ENCODE results near the gene CCDC169. TPM values are rescaled to one million over a fixed set of nuclear protein-coding genes. Genes with fewer than 3 reads are reported as not detected.

Gene CCDC169
- total and polyA plus RNA-seq, 3 donors from 2014 or later, result 37.0 to 174 (median 74.1) TPM

DNA sequence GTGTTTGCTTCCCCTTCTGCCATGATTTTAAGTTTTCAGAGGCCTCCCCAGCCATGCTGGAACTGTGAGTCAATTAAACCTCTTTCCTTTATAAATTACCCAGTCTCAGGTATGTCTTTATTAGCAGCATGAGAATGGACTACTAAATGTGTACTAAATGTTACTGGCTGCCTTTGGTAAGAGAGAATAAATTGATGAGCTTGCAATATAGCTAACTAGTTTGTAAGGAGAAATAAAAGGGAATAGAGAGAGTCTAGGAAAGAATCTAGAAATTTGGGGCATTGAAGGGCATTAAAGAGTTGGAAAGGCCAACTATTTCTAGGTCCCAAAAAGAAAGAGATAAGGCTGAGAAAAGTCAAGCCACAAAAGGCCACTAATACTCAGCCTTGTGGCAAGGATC, 77.7 kb downstream of the CCDC169 start:
- DNase-seq, result no peak
- H3K4me1 ChIP-seq, result no peaks in the 10 kb centered on the region
- H3K36me3 ChIP-seq (ENCODE audit: low read depth, missing control alignments), result no peaks in the 10 kb centered on the region
- no peaks in the 10 kb centered on the region for H3K27me3 ChIP-seq
- no peaks in the 10 kb centered on the region for H3K9me3 ChIP-seq
- H3K27ac ChIP-seq, result no peak overlapping the region
- no peak for TF ChIP-seq POLR2A (IDR thresholded peaks at IDR 0.05)
- TF ChIP-seq, protein P1, sequence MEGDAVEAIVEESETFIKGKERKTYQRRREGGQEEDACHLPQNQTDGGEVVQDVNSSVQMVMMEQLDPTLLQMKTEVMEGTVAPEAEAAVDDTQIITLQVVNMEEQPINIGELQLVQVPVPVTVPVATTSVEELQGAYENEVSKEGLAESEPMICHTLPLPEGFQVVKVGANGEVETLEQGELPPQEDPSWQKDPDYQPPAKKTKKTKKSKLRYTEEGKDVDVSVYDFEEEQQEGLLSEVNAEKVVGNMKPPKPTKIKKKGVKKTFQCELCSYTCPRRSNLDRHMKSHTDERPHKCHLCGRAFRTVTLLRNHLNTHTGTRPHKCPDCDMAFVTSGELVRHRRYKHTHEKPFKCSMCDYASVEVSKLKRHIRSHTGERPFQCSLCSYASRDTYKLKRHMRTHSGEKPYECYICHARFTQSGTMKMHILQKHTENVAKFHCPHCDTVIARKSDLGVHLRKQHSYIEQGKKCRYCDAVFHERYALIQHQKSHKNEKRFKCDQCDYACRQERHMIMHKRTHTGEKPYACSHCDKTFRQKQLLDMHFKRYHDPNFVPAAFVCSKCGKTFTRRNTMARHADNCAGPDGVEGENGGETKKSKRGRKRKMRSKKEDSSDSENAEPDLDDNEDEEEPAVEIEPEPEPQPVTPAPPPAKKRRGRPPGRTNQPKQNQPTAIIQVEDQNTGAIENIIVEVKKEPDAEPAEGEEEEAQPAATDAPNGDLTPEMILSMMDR (IDR thresholded peaks at IDR 0.05), result no peak
- H3K4me3 ChIP-seq, result no peak overlapping the region
- intact Hi-C loops (cut with DNase I; ENCODE audit: low total_unique reads), result no loop called here

DNA sequence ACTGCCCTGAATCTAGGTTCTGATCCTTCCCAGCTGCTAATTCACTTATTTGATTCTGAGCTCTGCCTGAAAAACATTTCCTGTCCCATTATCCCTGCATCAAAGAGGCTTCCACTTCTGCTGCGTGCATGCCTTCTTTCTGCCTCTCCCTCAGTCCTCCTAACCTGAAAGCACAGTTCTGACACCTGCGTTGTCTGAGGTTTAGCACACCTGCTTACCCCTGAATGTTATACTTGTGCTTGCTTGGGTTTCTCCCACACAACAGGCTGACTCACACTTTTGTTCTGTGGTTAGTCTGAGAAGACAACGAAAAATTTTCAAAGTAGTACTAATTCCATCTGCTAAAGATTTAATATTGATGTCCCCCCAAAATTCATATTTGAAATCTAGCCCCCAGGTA, 80.2 kb downstream of the CCDC169 start:
- intact Hi-C loops (cut with DNase I; ENCODE audit: low total_unique reads), result no loop called here
- no peak for DNase-seq
- TF ChIP-seq, protein P1 (IDR thresholded peaks at IDR 0.05), result no peak
- TF ChIP-seq POLR2A (IDR thresholded peaks at IDR 0.05), result no peak
- Histone ChIP-seq H3K27ac (no peak overlapping the region), H3K9me3 (no peaks in the 10 kb centered on the region), H3K4me3 (no peak overlapping the region), H3K36me3 (ENCODE audit: low read depth, missing control alignments) (no peaks in the 10 kb centered on the region), H3K4me1 (no peaks in the 10 kb centered on the region), H3K27me3 (no peaks in the 10 kb centered on the region)
- WGBS, 2 donors, result 89% methylated on average over 3 of the region's 3 CpGs

DNA sequence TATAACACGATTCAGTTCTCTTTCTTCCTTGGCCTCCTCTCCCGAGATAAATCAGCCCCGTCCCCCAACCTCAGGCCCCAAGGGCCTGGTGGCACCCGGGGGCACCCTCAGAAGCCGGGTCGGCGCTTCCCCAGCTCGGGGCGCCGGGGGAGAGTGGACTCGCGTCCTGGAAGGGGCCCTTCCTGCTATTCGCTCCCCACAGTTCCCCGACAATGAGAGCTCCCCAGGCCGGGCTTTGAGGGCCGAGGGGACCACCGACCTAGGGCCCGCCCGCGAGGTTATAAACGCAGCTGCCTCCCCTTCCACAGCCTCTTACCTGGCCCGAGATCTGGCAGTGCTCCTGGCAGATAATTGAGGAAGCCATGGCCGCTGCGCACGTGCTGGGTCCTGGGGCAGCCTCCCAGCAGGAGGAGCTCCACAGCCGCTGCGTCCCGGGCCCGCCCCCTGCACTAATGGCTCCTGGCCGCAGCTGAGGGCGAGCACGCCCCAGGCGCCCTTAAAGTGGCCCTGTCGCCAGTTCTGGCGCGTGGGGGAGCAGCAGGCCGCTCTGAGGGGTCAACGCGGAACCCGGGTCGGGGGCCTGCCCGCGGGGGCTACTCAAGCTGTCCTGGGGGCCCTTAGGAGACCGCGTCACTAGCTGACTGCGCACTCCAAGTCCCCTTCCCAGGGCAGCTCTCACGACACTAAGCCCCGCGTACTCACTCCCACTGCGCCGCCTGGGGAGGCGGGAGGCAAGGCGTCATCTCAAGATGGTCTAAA, 83.3 kb downstream of the CCDC169 start, which contains the start of gene SOHLH2:
Gene SOHLH2, minus strand, starts transcription at position 394 of the 759 bp plus-strand sequence. Its CDS starts 30 bp downstream, at position 364.
- Histone ChIP-seq H3K27ac (no peak within 1 kb of the TSS), H3K36me3 (ENCODE audit: low read depth, missing control alignments) (no peaks in the 10 kb centered on the region), H3K27me3 (no peaks in the 10 kb centered on the region), H3K4me1 (no peaks in the 10 kb centered on the region), H3K9me3 (no peaks in the 10 kb centered on the region), H3K4me3 (peak within 1 kb of the TSS; percentile 36 to 52)
- no peak for TF ChIP-seq POLR2A (IDR thresholded peaks at IDR 0.05)
- TF ChIP-seq, protein P1 (IDR thresholded peaks at IDR 0.05), result no peak
- DNase-seq, result peak; percentile 22
- WGBS, 2 donors, result 74 to 84% methylated on average over 25 to 48 of the region's 53 CpGs
- intact Hi-C loops (cut with DNase I; ENCODE audit: low total_unique reads), result no loop called here

DNA sequence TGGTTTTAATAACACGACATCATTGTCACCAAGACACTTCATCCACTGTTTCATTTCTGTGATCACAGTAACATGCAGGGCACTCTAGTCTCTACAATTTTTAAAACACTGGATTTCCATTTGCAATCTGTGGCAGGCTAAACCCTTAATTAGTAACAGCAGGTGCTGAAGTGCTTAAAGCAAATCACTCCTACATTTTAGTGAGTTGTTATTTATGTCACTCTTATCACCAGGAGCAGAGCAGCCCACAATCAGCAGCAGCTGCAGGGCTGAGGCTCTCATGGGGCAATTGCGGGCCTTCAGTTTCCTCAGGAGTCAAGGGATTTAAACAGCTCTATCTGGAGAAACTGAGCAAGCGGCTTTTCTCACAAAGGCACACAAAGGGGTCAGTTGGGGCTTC, 84.8 kb downstream of the CCDC169 start:
- intact Hi-C loops (cut with DNase I; ENCODE audit: low total_unique reads), result no loop called here
- Histone ChIP-seq H3K27me3 (no peaks in the 10 kb centered on the region), H3K9me3 (no peaks in the 10 kb centered on the region), H3K4me1 (no peaks in the 10 kb centered on the region), H3K36me3 (ENCODE audit: low read depth, missing control alignments) (no peaks in the 10 kb centered on the region), H3K27ac (no peak overlapping the region), H3K4me3 (no peak overlapping the region)
- WGBS, 2 donors, result 44 to 45% methylated on average over 3 of the region's 3 CpGs
- TF ChIP-seq, protein P1 (IDR thresholded peaks at IDR 0.05), result no peak
- TF ChIP-seq POLR2A (IDR thresholded peaks at IDR 0.05), result no peak
- no peak for DNase-seq

DNA sequence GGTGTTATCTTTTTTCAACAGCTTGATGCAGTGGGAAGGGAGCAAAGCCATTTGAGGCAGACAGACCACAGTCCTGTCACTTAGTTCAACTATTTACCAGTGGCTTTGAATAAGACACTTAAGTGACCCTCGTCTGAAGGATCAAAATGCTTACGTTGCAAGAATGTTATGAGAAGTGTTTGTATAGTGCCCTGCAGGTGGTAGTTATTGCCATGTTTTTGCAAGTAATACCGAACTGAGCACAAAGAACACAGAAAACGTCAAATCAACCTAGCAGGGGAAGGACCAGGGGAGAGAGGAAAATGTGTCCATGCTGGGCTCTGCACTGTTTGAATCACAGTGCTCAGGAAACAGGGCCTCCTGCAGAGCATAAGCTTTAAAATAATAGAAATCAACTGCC, 86.0 kb downstream of the CCDC169 start:
- intact Hi-C loops (cut with DNase I; ENCODE audit: low total_unique reads), result no loop called here

More for the DNA sequence above, 86.0 kb downstream of the CCDC169 start:
- H3K9me3 ChIP-seq, result no peaks in the 10 kb centered on the region
- DNase-seq, result no peak
- H3K36me3 ChIP-seq (ENCODE audit: low read depth, missing control alignments), result no peaks in the 10 kb centered on the region
- WGBS, 2 donors, result 86% methylated on average over 4 of the region's 4 CpGs
- no peak overlapping the region for H3K27ac ChIP-seq
- H3K27me3 ChIP-seq, result no peaks in the 10 kb centered on the region
- H3K4me1 ChIP-seq, result no peaks in the 10 kb centered on the region
- TF ChIP-seq POLR2A (IDR thresholded peaks at IDR 0.05), result no peak
- TF ChIP-seq, protein P1 (IDR thresholded peaks at IDR 0.05), result no peak
- no peak overlapping the region for H3K4me3 ChIP-seq

Measured in testis (tissue), 3 donors.